HepG2 (cell line): ENCODE results near the gene ICAM2. TPM values are rescaled to one million over a fixed set of nuclear protein-coding genes. Genes with fewer than 3 reads are reported as not detected.

ENCODE experiments used
- GABPB1 ChIP-seq: IDR thresholded peaks from 2 replicates; pipeline ENCODE4 v1.6.1; 2016; ENCODE audit warnings: mild to moderate bottlenecking, missing genetic modification reagents, moderate library complexity, missing compliant biosample characterization
- MXI1 ChIP-seq: IDR thresholded peaks from 3 replicates; pipeline ENCODE4 v1.6.1; 2012; ENCODE audit warnings: low read depth, low read length, inconsistent platforms, borderline replicate concordance
- NR3C1 ChIP-seq: sonication (generic); formaldehyde crosslinking; IDR thresholded peaks from 2 replicates; pipeline ENCODE4 v1.4.0; 2020; ENCODE audit warnings: missing genetic modification reagents
- SNRNP70 ChIP-seq: fragments of 200-400 bp; formaldehyde crosslinking; IDR thresholded peaks from 2 replicates; pipeline ENCODE4 v1.6.1; 2017; ENCODE audit warnings: mild to moderate bottlenecking, low read depth, low read length, moderate library complexity
- TEAD3 ChIP-seq: optimal IDR thresholded peaks from 2 replicates; pipeline ENCODE3; 2016; ENCODE audit warnings: borderline replicate concordance
- ZNF10 ChIP-seq: sonication (generic); formaldehyde crosslinking; IDR thresholded peaks from 2 replicates; pipeline ENCODE4 v1.4.0; 2020; ENCODE audit warnings: mild to moderate bottlenecking, low read depth, missing genetic modification reagents, borderline replicate concordance
- ZNF556 ChIP-seq: sonication (generic); formaldehyde crosslinking; IDR thresholded peaks from 2 replicates; pipeline ENCODE4 v1.4.0; 2020; ENCODE audit warnings: mild to moderate bottlenecking, missing genetic modification reagents, borderline replicate concordance
- ZNF891 ChIP-seq: sonication (generic); formaldehyde crosslinking; IDR thresholded peaks from 2 replicates; pipeline ENCODE4 v1.5.0; 2020; ENCODE audit warnings: mild to moderate bottlenecking, missing genetic modification reagents
- ZSCAN25 ChIP-seq: sonication (generic); formaldehyde crosslinking; IDR thresholded peaks from 2 replicates; pipeline ENCODE4 v1.8.0; 2022; ENCODE audit warnings: mild to moderate bottlenecking, missing genetic modification reagents
- polyA plus RNA-seq, 8 experiments: library from polyadenylated mRNA; depleted of rRNA in 3 of 8; stranded (reverse) in 7 of 8; unstranded in 1 of 8; fragments of >200 nt; fragmentation: Illumina TruSeq in 4 of 8; extraction: Trizol in 4 of 8; gene quantifications; 2 replicates each; pipeline versions ENCODE4 v1.2.1 to v1.2.3, GENCODE V29; 2011 to 2016; ENCODE audit warnings: low read depth in 4 of 8, missing spikeins in 1 of 8, mixed read lengths in 1 of 8; ENCODE audit not compliant: insufficient read depth in 1 of 8
- total RNA-seq, 5 experiments: library from RNA; depleted of rRNA; stranded (reverse); fragments of >200 nt; fragmentation: Illumina TruSeq; extraction: Trizol; gene quantifications; 2 replicates each; pipeline ENCODE4 v1.2.3, GENCODE V29; 2016; ENCODE audit warnings: low read depth in 1 of 5
- TF ChIP-seq, protein P1 (sequence below): IDR thresholded peaks from 2 replicates; pipeline ENCODE4 v1.6.1; 2016; ENCODE audit warnings: missing compliant biosample characterization, missing genetic modification reagents, borderline replicate concordance
- TF ChIP-seq, protein P2 (sequence below): sonication (generic); formaldehyde crosslinking; IDR thresholded peaks from 2 replicates; pipeline ENCODE4 v1.4.0; 2020; ENCODE audit warnings: missing genetic modification reagents
- TF ChIP-seq, protein P3 (sequence below): sonication (generic); formaldehyde crosslinking; IDR thresholded peaks from 2 replicates; pipeline ENCODE4 v1.4.0; 2020; ENCODE audit warnings: mild to moderate bottlenecking, missing genetic modification reagents
- TF ChIP-seq, protein P4 (sequence below): sonication (generic); formaldehyde crosslinking; IDR thresholded peaks from 2 replicates; pipeline ENCODE4 v1.4.0; 2020; ENCODE audit warnings: mild to moderate bottlenecking, missing genetic modification reagents, borderline replicate concordance
- TF ChIP-seq, protein P5 (sequence below): sonication (generic); formaldehyde crosslinking; IDR thresholded peaks from 2 replicates; pipeline ENCODE4 v1.4.0; 2020; ENCODE audit warnings: mild to moderate bottlenecking, missing genetic modification reagents

Gene ICAM2
- total and polyA plus RNA-seq, 2 of the 13 experiments (the other 11 are each of a cell fraction or from before 2014, with no cell fraction given), result 10.9 to 20.8 TPM

DNA sequence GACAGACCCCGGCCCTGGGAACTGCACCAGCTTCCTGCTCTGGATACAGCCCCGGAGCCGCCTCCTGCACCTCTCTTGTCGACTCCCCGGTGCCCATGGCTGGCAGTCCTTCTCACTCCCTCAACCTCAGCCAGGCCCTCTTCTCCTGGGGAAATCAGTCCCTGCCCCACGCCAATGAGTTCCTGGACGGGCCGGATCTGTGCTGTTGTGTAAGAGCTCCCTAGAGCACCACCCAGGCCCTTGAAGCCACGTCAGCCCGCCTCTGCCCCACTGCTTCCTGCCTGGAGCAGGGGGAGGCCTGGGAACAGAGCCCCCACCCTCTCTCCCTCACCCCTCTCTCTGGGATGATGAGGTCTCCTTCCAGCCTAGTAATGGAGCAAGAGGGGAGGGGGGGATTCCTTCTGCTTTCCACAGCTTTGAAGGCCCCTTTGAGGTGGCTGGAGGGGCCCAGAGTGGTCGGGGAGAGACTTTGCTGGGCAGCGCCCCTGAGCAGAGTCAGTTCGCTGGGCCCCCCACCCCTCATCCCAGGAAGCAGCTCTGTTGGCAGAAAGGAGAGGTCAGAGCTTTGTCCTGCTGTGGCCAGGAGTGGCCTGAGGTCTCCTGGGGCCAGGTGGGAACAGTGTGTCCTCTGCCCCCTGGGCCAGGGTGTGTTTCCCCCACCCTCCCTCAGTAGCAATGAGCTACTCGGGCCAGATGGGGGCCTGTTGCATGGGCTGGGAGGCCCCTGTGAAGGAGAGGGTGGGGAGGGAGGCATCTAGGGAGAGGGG, 18.5 kb downstream of the ICAM2 start (continued):
- TF ChIP-seq ZNF10 (CRISPR knock-in tag) (0 out of 2 replicates have a peak, but pooled peaks have one; percentile 63), ZNF891 (0 out of 2 replicates have a peak, but pooled peaks have one; percentile 55), MXI1 (no peak), ZNF556 (CRISPR knock-in tag) (peak; percentile 47; the same call in 1 of the 2 replicates), ZSCAN25 (CRISPR knock-in tag) (peak; percentile 62; the same call in 1 of the 2 replicates), NR3C1 (CRISPR knock-in tag) (no peak), TEAD3 (peak; percentile 21), SNRNP70 (no peak), GABPB1 (CRISPR knock-in tag) (peak; percentile 46)
- TF ChIP-seq, protein P1, sequence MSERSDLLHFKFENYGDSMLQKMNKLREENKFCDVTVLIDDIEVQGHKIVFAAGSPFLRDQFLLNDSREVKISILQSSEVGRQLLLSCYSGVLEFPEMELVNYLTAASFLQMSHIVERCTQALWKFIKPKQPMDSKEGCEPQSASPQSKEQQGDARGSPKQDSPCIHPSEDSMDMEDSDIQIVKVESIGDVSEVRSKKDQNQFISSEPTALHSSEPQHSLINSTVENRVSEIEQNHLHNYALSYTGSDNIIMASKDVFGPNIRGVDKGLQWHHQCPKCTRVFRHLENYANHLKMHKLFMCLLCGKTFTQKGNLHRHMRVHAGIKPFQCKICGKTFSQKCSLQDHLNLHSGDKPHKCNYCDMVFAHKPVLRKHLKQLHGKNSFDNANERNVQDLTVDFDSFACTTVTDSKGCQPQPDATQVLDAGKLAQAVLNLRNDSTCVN (CRISPR knock-in tag), result no peak
- TF ChIP-seq, protein P2, sequence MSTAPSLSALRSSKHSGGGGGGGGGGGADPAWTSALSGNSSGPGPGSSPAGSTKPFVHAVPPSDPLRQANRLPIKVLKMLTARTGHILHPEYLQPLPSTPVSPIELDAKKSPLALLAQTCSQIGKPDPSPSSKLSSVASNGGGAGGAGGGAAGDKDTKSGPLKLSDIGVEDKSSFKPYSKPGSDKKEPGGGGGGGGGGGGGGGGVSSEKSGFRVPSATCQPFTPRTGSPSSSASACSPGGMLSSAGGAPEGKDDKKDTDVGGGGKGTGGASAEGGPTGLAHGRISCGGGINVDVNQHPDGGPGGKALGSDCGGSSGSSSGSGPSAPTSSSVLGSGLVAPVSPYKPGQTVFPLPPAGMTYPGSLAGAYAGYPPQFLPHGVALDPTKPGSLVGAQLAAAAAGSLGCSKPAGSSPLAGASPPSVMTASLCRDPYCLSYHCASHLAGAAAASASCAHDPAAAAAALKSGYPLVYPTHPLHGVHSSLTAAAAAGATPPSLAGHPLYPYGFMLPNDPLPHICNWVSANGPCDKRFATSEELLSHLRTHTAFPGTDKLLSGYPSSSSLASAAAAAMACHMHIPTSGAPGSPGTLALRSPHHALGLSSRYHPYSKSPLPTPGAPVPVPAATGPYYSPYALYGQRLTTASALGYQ (CRISPR knock-in tag), result no peak
- TF ChIP-seq, protein P3, sequence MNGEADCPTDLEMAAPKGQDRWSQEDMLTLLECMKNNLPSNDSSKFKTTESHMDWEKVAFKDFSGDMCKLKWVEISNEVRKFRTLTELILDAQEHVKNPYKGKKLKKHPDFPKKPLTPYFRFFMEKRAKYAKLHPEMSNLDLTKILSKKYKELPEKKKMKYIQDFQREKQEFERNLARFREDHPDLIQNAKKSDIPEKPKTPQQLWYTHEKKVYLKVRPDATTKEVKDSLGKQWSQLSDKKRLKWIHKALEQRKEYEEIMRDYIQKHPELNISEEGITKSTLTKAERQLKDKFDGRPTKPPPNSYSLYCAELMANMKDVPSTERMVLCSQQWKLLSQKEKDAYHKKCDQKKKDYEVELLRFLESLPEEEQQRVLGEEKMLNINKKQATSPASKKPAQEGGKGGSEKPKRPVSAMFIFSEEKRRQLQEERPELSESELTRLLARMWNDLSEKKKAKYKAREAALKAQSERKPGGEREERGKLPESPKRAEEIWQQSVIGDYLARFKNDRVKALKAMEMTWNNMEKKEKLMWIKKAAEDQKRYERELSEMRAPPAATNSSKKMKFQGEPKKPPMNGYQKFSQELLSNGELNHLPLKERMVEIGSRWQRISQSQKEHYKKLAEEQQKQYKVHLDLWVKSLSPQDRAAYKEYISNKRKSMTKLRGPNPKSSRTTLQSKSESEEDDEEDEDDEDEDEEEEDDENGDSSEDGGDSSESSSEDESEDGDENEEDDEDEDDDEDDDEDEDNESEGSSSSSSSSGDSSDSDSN (CRISPR knock-in tag), result 0 out of 2 replicates have a peak, but pooled peaks have one; percentile 14
- TF ChIP-seq, protein P4, sequence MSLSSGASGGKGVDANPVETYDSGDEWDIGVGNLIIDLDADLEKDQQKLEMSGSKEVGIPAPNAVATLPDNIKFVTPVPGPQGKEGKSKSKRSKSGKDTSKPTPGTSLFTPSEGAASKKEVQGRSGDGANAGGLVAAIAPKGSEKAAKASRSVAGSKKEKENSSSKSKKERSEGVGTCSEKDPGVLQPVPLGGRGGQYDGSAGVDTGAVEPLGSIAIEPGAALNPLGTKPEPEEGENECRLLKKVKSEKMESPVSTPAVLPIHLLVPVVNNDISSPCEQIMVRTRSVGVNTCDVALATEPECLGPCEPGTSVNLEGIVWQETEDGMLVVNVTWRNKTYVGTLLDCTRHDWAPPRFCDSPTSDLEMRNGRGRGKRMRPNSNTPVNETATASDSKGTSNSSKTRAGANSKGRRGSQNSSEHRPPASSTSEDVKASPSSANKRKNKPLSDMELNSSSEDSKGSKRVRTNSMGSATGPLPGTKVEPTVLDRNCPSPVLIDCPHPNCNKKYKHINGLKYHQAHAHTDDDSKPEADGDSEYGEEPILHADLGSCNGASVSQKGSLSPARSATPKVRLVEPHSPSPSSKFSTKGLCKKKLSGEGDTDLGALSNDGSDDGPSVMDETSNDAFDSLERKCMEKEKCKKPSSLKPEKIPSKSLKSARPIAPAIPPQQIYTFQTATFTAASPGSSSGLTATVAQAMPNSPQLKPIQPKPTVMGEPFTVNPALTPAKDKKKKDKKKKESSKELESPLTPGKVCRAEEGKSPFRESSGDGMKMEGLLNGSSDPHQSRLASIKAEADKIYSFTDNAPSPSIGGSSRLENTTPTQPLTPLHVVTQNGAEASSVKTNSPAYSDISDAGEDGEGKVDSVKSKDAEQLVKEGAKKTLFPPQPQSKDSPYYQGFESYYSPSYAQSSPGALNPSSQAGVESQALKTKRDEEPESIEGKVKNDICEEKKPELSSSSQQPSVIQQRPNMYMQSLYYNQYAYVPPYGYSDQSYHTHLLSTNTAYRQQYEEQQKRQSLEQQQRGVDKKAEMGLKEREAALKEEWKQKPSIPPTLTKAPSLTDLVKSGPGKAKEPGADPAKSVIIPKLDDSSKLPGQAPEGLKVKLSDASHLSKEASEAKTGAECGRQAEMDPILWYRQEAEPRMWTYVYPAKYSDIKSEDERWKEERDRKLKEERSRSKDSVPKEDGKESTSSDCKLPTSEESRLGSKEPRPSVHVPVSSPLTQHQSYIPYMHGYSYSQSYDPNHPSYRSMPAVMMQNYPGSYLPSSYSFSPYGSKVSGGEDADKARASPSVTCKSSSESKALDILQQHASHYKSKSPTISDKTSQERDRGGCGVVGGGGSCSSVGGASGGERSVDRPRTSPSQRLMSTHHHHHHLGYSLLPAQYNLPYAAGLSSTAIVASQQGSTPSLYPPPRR, result 0 out of 2 replicates have a peak, but pooled peaks have one; percentile 25
- TF ChIP-seq, protein P5, sequence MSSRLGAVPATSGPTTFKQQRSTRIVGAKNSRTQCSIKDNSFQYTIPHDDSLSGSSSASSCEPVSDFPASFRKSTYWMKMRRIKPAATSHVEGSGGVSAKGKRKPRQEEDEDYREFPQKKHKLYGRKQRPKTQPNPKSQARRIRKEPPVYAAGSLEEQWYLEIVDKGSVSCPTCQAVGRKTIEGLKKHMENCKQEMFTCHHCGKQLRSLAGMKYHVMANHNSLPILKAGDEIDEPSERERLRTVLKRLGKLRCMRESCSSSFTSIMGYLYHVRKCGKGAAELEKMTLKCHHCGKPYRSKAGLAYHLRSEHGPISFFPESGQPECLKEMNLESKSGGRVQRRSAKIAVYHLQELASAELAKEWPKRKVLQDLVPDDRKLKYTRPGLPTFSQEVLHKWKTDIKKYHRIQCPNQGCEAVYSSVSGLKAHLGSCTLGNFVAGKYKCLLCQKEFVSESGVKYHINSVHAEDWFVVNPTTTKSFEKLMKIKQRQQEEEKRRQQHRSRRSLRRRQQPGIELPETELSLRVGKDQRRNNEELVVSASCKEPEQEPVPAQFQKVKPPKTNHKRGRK, result no peak
